K562 (cell line): ENCODE measurements around the gene CUEDC2. TPM values are rescaled to one million over a fixed set of nuclear protein-coding genes. Genes with fewer than 3 reads are reported as not detected.

Experiments used
- AFF4 ChIP-seq: sonication (generic); formaldehyde crosslinking; IDR thresholded peaks from 2 replicates; pipeline ENCODE4 v1.8.0; 2023; ENCODE audit warnings: mild to moderate bottlenecking, missing genetic modification reagents
- BCOR ChIP-seq: fragments of 450-650 bp; IDR thresholded peaks from 2 replicates; pipeline ENCODE4 v1.6.1; 2016
- BRF2 ChIP-seq: IDR thresholded peaks from 3 replicates; pipeline ENCODE4 v1.6.1; 2011; ENCODE audit warnings: borderline replicate concordance, mild to moderate bottlenecking; ENCODE audit not compliant: insufficient read length, insufficient read depth
- ESRRB ChIP-seq: fragments of 250-450 bp; sonication (Bioruptor Pico); IDR thresholded peaks from 2 replicates; pipeline ENCODE4 v1.5.0; 2020; ENCODE audit warnings: mild to moderate bottlenecking, moderate library complexity, borderline replicate concordance
- GTF2F1 ChIP-seq: IDR thresholded peaks from 2 replicates; pipeline ENCODE4 v1.6.1; 2011; ENCODE audit warnings: low read depth, low read length, improper control_type of control experiment
- GTF3C2 ChIP-seq: IDR thresholded peaks from 3 replicates; pipeline ENCODE4 v1.6.1; 2011; ENCODE audit warnings: borderline replicate concordance, mild to moderate bottlenecking, moderate library complexity; ENCODE audit not compliant: insufficient read length; ENCODE audit errors: extremely low read depth
- HOXB6 ChIP-seq: fragments of 250-450 bp; sonication (Bioruptor Pico); IDR thresholded peaks from 2 replicates; pipeline ENCODE4 v1.5.1; 2022; ENCODE audit warnings: mild to moderate bottlenecking, borderline replicate concordance
- ID3 ChIP-seq, 2 experiments: fragments of 250-450 bp in 1 of 2; fragments of 450-650 bp in 1 of 2; sonication (Bioruptor Pico) in 1 of 2; IDR thresholded peaks; 2 replicates each; pipeline versions ENCODE4 v1.6.1 to v1.8.0; 2016 to 2021; ENCODE audit warnings: mild to moderate bottlenecking in 2 of 2, moderate library complexity in 2 of 2, missing compliant biosample characterization in 1 of 2, missing genetic modification characterization in 1 of 2
- MYNN ChIP-seq, 2 experiments: sonication (generic); formaldehyde crosslinking in 1 of 2; IDR thresholded peaks; 2 replicates each; pipeline versions ENCODE4 v1.5.0 to v1.6.1; 2016 to 2020; ENCODE audit warnings: antibody characterized with exemption in 1 of 2, missing genetic modification reagents in 1 of 2
- RFX5 ChIP-seq: IDR thresholded peaks from 2 replicates; pipeline ENCODE4 v1.6.1; 2011; ENCODE audit warnings: low read depth, mild to moderate bottlenecking, improper control_type of control experiment, low read length
- SMAD4 ChIP-seq: fragments of 250-450 bp; sonication (Bioruptor Pico); conservative IDR thresholded peaks from 2 replicates; pipeline ENCODE4 v1.8.0; 2021; ENCODE audit warnings: inconsistent platforms, mild to moderate bottlenecking, moderate library complexity
- TAL1 ChIP-seq: fragments of 450-650 bp; IDR thresholded peaks from 2 replicates; pipeline ENCODE4 v1.6.1; 2016; ENCODE audit warnings: mild to moderate bottlenecking
- ZBTB8A ChIP-seq: fragments of 450-650 bp; IDR thresholded peaks from 2 replicates; pipeline ENCODE4 v1.6.1; 2018; ENCODE audit warnings: mild to moderate bottlenecking, moderate library complexity; ENCODE audit not compliant: partially characterized antibody
- polyA plus RNA-seq, 8 experiments: library from polyadenylated mRNA; depleted of rRNA in 4 of 8; stranded (reverse) in 5 of 8; unstranded in 3 of 8; fragments of >200 nt; fragmentation: Nextera tagmentation in 2 of 8; fragmentation: Illumina TruSeq in 1 of 8; extraction: Ambion mirVana in 2 of 8; extraction: Trizol in 1 of 8; gene quantifications; 2 replicates each; pipeline versions ENCODE4 v1.2.1 to v1.2.3, GENCODE V29; 2011 to 2014; ENCODE audit warnings: inconsistent platforms in 1 of 8, missing spikeins in 1 of 8
- total RNA-seq, 7 experiments: library from RNA; depleted of rRNA in 6 of 7; stranded (reverse); fragments of >200 nt in 6 of 7; fragmentation: Illumina TruSeq in 2 of 7; extraction: Trizol in 2 of 7; gene quantifications; 2 replicates each; pipeline versions ENCODE4 v1.2.1 to v1.2.3, GENCODE V29; 2011 to 2021; ENCODE audit warnings: low replicate concordance in 1 of 7
- TF ChIP-seq, protein P1 (sequence below): sonication (generic); formaldehyde crosslinking; IDR thresholded peaks from 2 replicates; pipeline ENCODE4 v1.8.0; 2022; ENCODE audit warnings: mild to moderate bottlenecking, missing genetic modification reagents
- TF ChIP-seq, protein P2 (sequence below): fragments of 250-450 bp; sonication (Bioruptor Pico); IDR thresholded peaks from 2 replicates; pipeline ENCODE4 v1.8.0; 2021; ENCODE audit warnings: moderate library complexity, mild to moderate bottlenecking, inconsistent platforms

CUEDC2 gene
- total and polyA plus RNA-seq, 9 of the 15 experiments (the other 6 are each of a cell fraction or from before 2014, with no cell fraction given), result 8.5 to 48.9 (median 27.4) TPM

GRCh38 chr10:102422545-102423129 is 9.7 kb downstream of the CUEDC2 start (continued):
- TF ChIP-seq HOXB6 (no peak), BRF2 (no peak), GTF3C2 (no peak), ID3 (CRISPR knock-in tag; IDR thresholded peaks at IDR 0.05) (no peak), ID3 (tag; IDR thresholded peaks at IDR 0.05) (peak; percentile 25; the same call in 1 of the 2 replicates), GTF2F1 (no peak), AFF4 (CRISPR knock-in tag) (no peak), ESRRB (CRISPR knock-in tag) (no peak), TAL1 (no peak), ZBTB8A (no peak), SMAD4 (CRISPR knock-in tag) (0 out of 2 replicates have a peak, but pooled peaks have one; percentile 48), BCOR (no peak), MYNN (IDR thresholded peaks at IDR 0.05) (peak; percentile 78; the same call in 1 of the 2 replicates), MYNN (CRISPR knock-in tag; IDR thresholded peaks at IDR 0.05) (no peak), RFX5 (no peak)
- TF ChIP-seq, protein P1, sequence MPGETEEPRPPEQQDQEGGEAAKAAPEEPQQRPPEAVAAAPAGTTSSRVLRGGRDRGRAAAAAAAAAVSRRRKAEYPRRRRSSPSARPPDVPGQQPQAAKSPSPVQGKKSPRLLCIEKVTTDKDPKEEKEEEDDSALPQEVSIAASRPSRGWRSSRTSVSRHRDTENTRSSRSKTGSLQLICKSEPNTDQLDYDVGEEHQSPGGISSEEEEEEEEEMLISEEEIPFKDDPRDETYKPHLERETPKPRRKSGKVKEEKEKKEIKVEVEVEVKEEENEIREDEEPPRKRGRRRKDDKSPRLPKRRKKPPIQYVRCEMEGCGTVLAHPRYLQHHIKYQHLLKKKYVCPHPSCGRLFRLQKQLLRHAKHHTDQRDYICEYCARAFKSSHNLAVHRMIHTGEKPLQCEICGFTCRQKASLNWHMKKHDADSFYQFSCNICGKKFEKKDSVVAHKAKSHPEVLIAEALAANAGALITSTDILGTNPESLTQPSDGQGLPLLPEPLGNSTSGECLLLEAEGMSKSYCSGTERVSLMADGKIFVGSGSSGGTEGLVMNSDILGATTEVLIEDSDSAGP, result no peak
- TF ChIP-seq, protein P2, sequence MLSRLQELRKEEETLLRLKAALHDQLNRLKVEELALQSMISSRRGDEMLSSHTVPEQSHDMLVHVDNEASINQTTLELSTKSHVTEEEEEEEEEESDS, result no peak
